SK-N-SH treated with all-trans-retinoic acid at 6 μM for 48 hours (cell line): ENCODE data around the gene RBM12.

Experiments
- ARNTL ChIP-seq: fragments of 450-650 bp; formaldehyde crosslinking; IDR thresholded peaks from 2 replicates; pipeline ENCODE4 v1.5.0; 2020; ENCODE audit warnings: low read depth, mild to moderate bottlenecking, moderate library complexity, borderline replicate concordance
- CREB5 ChIP-seq: fragments of 250-450 bp; sonication (Bioruptor Pico); IDR thresholded peaks from 2 replicates; pipeline ENCODE4 v1.5.1; 2020; ENCODE audit warnings: low read depth, mild to moderate bottlenecking, moderate library complexity
- CSDC2 ChIP-seq: fragments of 250-450 bp; sonication (Bioruptor Pico); IDR thresholded peaks from 2 replicates; pipeline ENCODE4 v1.5.0; 2020; ENCODE audit warnings: mild to moderate bottlenecking, moderate library complexity
- CSRNP3 ChIP-seq: fragments of 250-450 bp; sonication (Bioruptor Pico); IDR thresholded peaks from 2 replicates; pipeline ENCODE4 v1.5.1; 2021; ENCODE audit warnings: mild to moderate bottlenecking, moderate library complexity
- ESRRG ChIP-seq: fragments of 250-450 bp; sonication (Bioruptor Pico); IDR thresholded peaks from 2 replicates; pipeline ENCODE4 v1.6.1; 2021; ENCODE audit warnings: mild to moderate bottlenecking
- OSR1 ChIP-seq: fragments of 250-450 bp; sonication (Bioruptor Pico); IDR thresholded peaks from 2 replicates; pipeline ENCODE4 v1.8.0; 2022; ENCODE audit warnings: moderate library complexity, mild to moderate bottlenecking, inconsistent platforms
- RARB ChIP-seq: fragments of 250-450 bp; sonication (Bioruptor Pico); IDR thresholded peaks from 2 replicates; pipeline ENCODE4 v1.8.0; 2021; ENCODE audit warnings: mild to moderate bottlenecking, moderate library complexity
- TOX ChIP-seq: fragments of 250-450 bp; sonication (Bioruptor Pico); IDR thresholded peaks from 2 replicates; pipeline ENCODE4 v1.8.0; 2021; ENCODE audit warnings: mild to moderate bottlenecking, moderate library complexity, borderline replicate concordance
- ZC3H10 ChIP-seq: fragments of 250-450 bp; sonication (Bioruptor Pico); IDR thresholded peaks from 2 replicates; pipeline ENCODE4 v1.5.1; 2021; ENCODE audit warnings: mild to moderate bottlenecking, moderate library complexity
- ZFP3 ChIP-seq: fragments of 250-450 bp; sonication (Bioruptor Pico); IDR thresholded peaks from 2 replicates; pipeline ENCODE4 v1.5.0; 2020; ENCODE audit warnings: mild to moderate bottlenecking, moderate library complexity
- ZFP30 ChIP-seq: fragments of 450-650 bp; formaldehyde crosslinking; IDR thresholded peaks from 2 replicates; pipeline ENCODE4 v1.5.0; 2022; ENCODE audit warnings: mild to moderate bottlenecking, moderate library complexity
- ZNF70 ChIP-seq: fragments of 450-650 bp; formaldehyde crosslinking; IDR thresholded peaks from 2 replicates; pipeline ENCODE4 v1.5.0; 2020; ENCODE audit warnings: mild to moderate bottlenecking, moderate library complexity
- ZNF8 ChIP-seq: fragments of 450-650 bp; formaldehyde crosslinking; IDR thresholded peaks from 2 replicates; pipeline ENCODE4 v1.5.0; 2020; ENCODE audit warnings: mild to moderate bottlenecking, moderate library complexity

GRCh38 chr20:35661053-35661452 lies 3.6 kb downstream of the RBM12 start:
- TF ChIP-seq RARB, result no peak
- TF ChIP-seq ZFP3 (CRISPR knock-in tag), result no peak
- no peak for TF ChIP-seq TOX (CRISPR knock-in tag)
- TF ChIP-seq ZNF8 (CRISPR knock-in tag), result no peak
- no peak for TF ChIP-seq CSRNP3 (CRISPR knock-in tag)
- no peak for TF ChIP-seq OSR1 (CRISPR knock-in tag)
- no peak for TF ChIP-seq ZC3H10
- no peak for TF ChIP-seq ARNTL (CRISPR knock-in tag)
- no peak for TF ChIP-seq CREB5
- TF ChIP-seq ESRRG (CRISPR knock-in tag), result no peak
- no peak for TF ChIP-seq ZFP30 (CRISPR knock-in tag)
- TF ChIP-seq CSDC2 (CRISPR knock-in tag), result no peak
- no peak for TF ChIP-seq ZNF70 (CRISPR knock-in tag)
